Liver (tissue), 9 donors: Measurements from ENCODE around the gene GLE1. TPM values are rescaled to one million over a fixed set of nuclear protein-coding genes. Genes with fewer than 3 reads are reported as not detected.

Experiments
- DNase-seq: peaks from one replicate; pipeline ENCODE4 v3.0.0-alpha.2; 2017; ENCODE audit warnings: low spot score
- H3K27ac ChIP-seq, 2 donors: one replicate each; pipeline ENCODE4 v1.7.0; 2013; ENCODE audit warnings: inconsistent platforms in 2 of 2, low read length in 2 of 2, control low read depth in 1 of 2, low read depth in 1 of 2, mild to moderate bottlenecking in 1 of 2
- H3K27me3 ChIP-seq, 4 donors: one replicate each; pipeline versions ENCODE4 v1.6.1 to v1.7.0; 2013; ENCODE audit warnings: low read length in 3 of 4, inconsistent platforms in 1 of 4, mild to moderate bottlenecking in 1 of 4, moderate library complexity in 1 of 4; ENCODE audit not compliant: control insufficient read depth in 4 of 4, insufficient read depth in 4 of 4
- H3K36me3 ChIP-seq, 4 donors: one replicate each; pipeline versions ENCODE4 v1.6.1 to v1.7.0; 2013; ENCODE audit warnings: low read length in 3 of 4, mild to moderate bottlenecking in 3 of 4, low read depth in 1 of 4, moderate library complexity in 1 of 4; ENCODE audit not compliant: control insufficient read depth in 4 of 4, insufficient read depth in 3 of 4
- H3K4me1 ChIP-seq, 4 donors: one replicate each; pipeline versions ENCODE4 v1.6.1 to v1.7.0; 2013; ENCODE audit warnings: low read length in 3 of 4, mild to moderate bottlenecking in 3 of 4, moderate library complexity in 1 of 4; ENCODE audit not compliant: control insufficient read depth in 4 of 4, insufficient read depth in 4 of 4
- H3K4me3 ChIP-seq, 3 donors: one replicate each; pipeline versions ENCODE4 v1.6.1 to v1.7.0; 2013; ENCODE audit warnings: low read length in 3 of 3, control low read depth in 1 of 3, low read depth in 1 of 3, mild to moderate bottlenecking in 1 of 3
- H3K9ac ChIP-seq, 2 donors: one replicate each; pipeline ENCODE4 v1.7.0; 2013; ENCODE audit warnings: low read length in 2 of 2, mild to moderate bottlenecking in 2 of 2, moderate library complexity in 2 of 2, control low read depth in 1 of 2, low read depth in 1 of 2
- H3K9me3 ChIP-seq, 4 donors: one replicate each; pipeline versions ENCODE4 v1.6.1 to v1.7.0; 2013; ENCODE audit warnings: low read length in 3 of 4; ENCODE audit not compliant: control insufficient read depth in 4 of 4
- ATF3 ChIP-seq: IDR thresholded peaks from 2 replicates; pipeline ENCODE4 v1.6.1; 2016; ENCODE audit warnings: antibody characterized with exemption
- CTCF ChIP-seq: fragments of 150-350 bp; IDR thresholded peaks from 2 replicates; pipeline ENCODE4 v1.5.1; 2017; ENCODE audit warnings: improper control_type of control experiment, low read depth, low read length; ENCODE audit not compliant: missing input control
- EGR1 ChIP-seq, 2 donors: IDR thresholded peaks; 2 replicates each; pipeline ENCODE4 v1.6.1; 2016 to 2018; ENCODE audit warnings: antibody characterized with exemption in 2 of 2, low read depth in 2 of 2
- FOXA1 ChIP-seq: IDR thresholded peaks from 2 replicates; pipeline ENCODE4 v1.6.1; 2016; ENCODE audit warnings: antibody characterized with exemption
- FOXA2 ChIP-seq: IDR thresholded peaks from 2 replicates; pipeline ENCODE4 v1.6.1; 2016; ENCODE audit warnings: antibody characterized with exemption
- GABPA ChIP-seq, 2 donors: IDR thresholded peaks in 1 of 2; conservative IDR thresholded peaks in 1 of 2; 2 replicates each; pipeline ENCODE4 v1.6.1; 2016; ENCODE audit warnings: antibody characterized with exemption in 2 of 2, mild to moderate bottlenecking in 1 of 2, moderate library complexity in 1 of 2
- HNF4A ChIP-seq, 2 donors: conservative IDR thresholded peaks; 2 replicates each; pipeline ENCODE4 v1.6.1; 2016; ENCODE audit warnings: antibody characterized with exemption in 2 of 2, mild to moderate bottlenecking in 2 of 2
- HNF4G ChIP-seq: IDR thresholded peaks from 2 replicates; pipeline ENCODE4 v1.6.1; 2016; ENCODE audit warnings: antibody characterized with exemption
- JUND ChIP-seq, 2 donors: IDR thresholded peaks; 2 replicates each; pipeline ENCODE4 v1.6.1; 2016; ENCODE audit warnings: antibody characterized with exemption in 2 of 2
- MAX ChIP-seq: IDR thresholded peaks from 2 replicates; pipeline ENCODE4 v1.6.1; 2016; ENCODE audit warnings: antibody characterized with exemption
- NR2F2 ChIP-seq: IDR thresholded peaks from 2 replicates; pipeline ENCODE4 v1.6.1; 2016; ENCODE audit warnings: antibody characterized with exemption
- RAD21 ChIP-seq, 2 donors: IDR thresholded peaks; 2 replicates each; pipeline ENCODE4 v1.6.1; 2016; ENCODE audit warnings: antibody characterized with exemption in 2 of 2, mild to moderate bottlenecking in 2 of 2
- RXRA ChIP-seq, 2 donors: IDR thresholded peaks; 2 replicates each; pipeline ENCODE4 v1.6.1; 2017 to 2018; ENCODE audit warnings: antibody characterized with exemption in 2 of 2, mild to moderate bottlenecking in 1 of 2
- SP1 ChIP-seq: IDR thresholded peaks from 2 replicates; pipeline ENCODE4 v1.6.1; 2018; ENCODE audit warnings: antibody characterized with exemption, mild to moderate bottlenecking
- TAF1 ChIP-seq: conservative IDR thresholded peaks from 2 replicates; pipeline ENCODE4 v1.6.1; 2016; ENCODE audit warnings: antibody characterized with exemption, mild to moderate bottlenecking
- YY1 ChIP-seq: IDR thresholded peaks from 2 replicates; pipeline ENCODE4 v1.6.1; 2016; ENCODE audit warnings: antibody characterized with exemption, mild to moderate bottlenecking
- ZBTB33 ChIP-seq: IDR thresholded peaks from 2 replicates; pipeline ENCODE4 v1.6.1; 2016; ENCODE audit warnings: antibody characterized with exemption
- WGBS: extraction: QIAGEN DNeasy Blood & Tissue Kit; methylation state at CpG from one replicate; pipeline ENCODE4 v1.1.7; 2013; 5-methylcytosine and 5-hydroxymethylcytosine counted together
- polyA plus RNA-seq, 2 donors: library from polyadenylated mRNA; stranded (reverse) in 1 of 2; unstranded in 1 of 2; fragments of 200-250 nt in 1 of 2; fragments of >200 nt in 1 of 2; fragmentation: Nextera tagmentation in 1 of 2; extraction: Ambion mirVana in 1 of 2; gene quantifications; one replicate each; pipeline versions ENCODE4 v1.2.1 to v1.2.3, GENCODE V29; 2013 to 2015
- total RNA-seq, 2 donors: library from RNA; depleted of rRNA; stranded (reverse); fragments of >200 nt; gene quantifications; one replicate each; pipeline ENCODE4 v1.2.3, GENCODE V29; 2014
- TF ChIP-seq, protein P1 (sequence below): IDR thresholded peaks from 2 replicates; pipeline ENCODE4 v1.6.1; 2016; ENCODE audit warnings: antibody characterized with exemption, mild to moderate bottlenecking
- donor health status: healthy.
- donor health status: healthy.
- donor health status: healthy.
- donor health status: healthy.
- donor health status: healthy.

GLE1 gene
- total and polyA plus RNA-seq, 4 donors, result 5.3 to 19.5 (median 12.8) TPM

- 98% methylated on average over 7 of the region's 7 CpGs for whole genome bisulfite sequencing
- Histone ChIP-seq H3K27me3 (no peaks in the 10 kb centered on the region), H3K9me3 (no peaks in the 10 kb centered on the region), H3K4me1 (no peaks in the 10 kb centered on the region), H3K9ac (no peak overlapping the region), H3K27ac (no peak overlapping the region), H3K4me3 (no peak overlapping the region), H3K36me3 (peaks cover 5 to 39% (median 13%) of the 10 kb centered on the region in 4 donors)
- TF ChIP-seq CTCF (no peak), YY1 (no peak), SP1 (no peak), RXRA (IDR thresholded peaks at IDR 0.05) (no peak), RAD21 (IDR thresholded peaks at IDR 0.05) (no peak), JUND (IDR thresholded peaks at IDR 0.05) (no peak), ZBTB33 (no peak), FOXA1 (no peak), HNF4A (conservative IDR thresholded peaks at IDR 0.05) (no peak), EGR1 (IDR thresholded peaks at IDR 0.05; ENCODE audit: low read depth in 2 of 2) (no peak), ATF3 (no peak), MAX (no peak), FOXA2 (no peak), GABPA (IDR thresholded peaks at IDR 0.05 in 1 of 2, conservative IDR thresholded peaks at IDR 0.05 in 1 of 2) (no peak), TAF1 (no peak), NR2F2 (no peak), HNF4G (no peak)
- TF ChIP-seq, protein P1, sequence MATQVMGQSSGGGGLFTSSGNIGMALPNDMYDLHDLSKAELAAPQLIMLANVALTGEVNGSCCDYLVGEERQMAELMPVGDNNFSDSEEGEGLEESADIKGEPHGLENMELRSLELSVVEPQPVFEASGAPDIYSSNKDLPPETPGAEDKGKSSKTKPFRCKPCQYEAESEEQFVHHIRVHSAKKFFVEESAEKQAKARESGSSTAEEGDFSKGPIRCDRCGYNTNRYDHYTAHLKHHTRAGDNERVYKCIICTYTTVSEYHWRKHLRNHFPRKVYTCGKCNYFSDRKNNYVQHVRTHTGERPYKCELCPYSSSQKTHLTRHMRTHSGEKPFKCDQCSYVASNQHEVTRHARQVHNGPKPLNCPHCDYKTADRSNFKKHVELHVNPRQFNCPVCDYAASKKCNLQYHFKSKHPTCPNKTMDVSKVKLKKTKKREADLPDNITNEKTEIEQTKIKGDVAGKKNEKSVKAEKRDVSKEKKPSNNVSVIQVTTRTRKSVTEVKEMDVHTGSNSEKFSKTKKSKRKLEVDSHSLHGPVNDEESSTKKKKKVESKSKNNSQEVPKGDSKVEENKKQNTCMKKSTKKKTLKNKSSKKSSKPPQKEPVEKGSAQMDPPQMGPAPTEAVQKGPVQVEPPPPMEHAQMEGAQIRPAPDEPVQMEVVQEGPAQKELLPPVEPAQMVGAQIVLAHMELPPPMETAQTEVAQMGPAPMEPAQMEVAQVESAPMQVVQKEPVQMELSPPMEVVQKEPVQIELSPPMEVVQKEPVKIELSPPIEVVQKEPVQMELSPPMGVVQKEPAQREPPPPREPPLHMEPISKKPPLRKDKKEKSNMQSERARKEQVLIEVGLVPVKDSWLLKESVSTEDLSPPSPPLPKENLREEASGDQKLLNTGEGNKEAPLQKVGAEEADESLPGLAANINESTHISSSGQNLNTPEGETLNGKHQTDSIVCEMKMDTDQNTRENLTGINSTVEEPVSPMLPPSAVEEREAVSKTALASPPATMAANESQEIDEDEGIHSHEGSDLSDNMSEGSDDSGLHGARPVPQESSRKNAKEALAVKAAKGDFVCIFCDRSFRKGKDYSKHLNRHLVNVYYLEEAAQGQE, result no peak
- DNase-seq, result no peak
Observed at GRCh38 chr9:128482186-128482585, 22.3 kb upstream of the GLE1 start.
